Kidney epithelial cell (primary cell): ENCODE measurements around the gene PRRT1B. TPM values are rescaled to one million over a fixed set of nuclear protein-coding genes. Genes with fewer than 3 reads are reported as not detected.

ENCODE experiments used
- DNase-seq: peaks from one replicate; pipeline ENCODE4 v3.0.0-alpha.2; 2010; ENCODE audit warnings: low read depth
- H3K27me3 ChIP-seq: 2 replicates; pipeline ENCODE4 v1.6.0; 2011; ENCODE audit warnings: low read length; ENCODE audit not compliant: control insufficient read depth, insufficient read depth
- H3K36me3 ChIP-seq: 2 replicates; pipeline ENCODE4 v1.5.1; 2011; ENCODE audit warnings: low read length; ENCODE audit not compliant: control insufficient read depth, insufficient read depth
- H3K4me3 ChIP-seq: 2 replicates; pipeline ENCODE4 v1.5.1; 2011; ENCODE audit warnings: low read depth, mild to moderate bottlenecking, control low read depth, low read length
- total RNA-seq: library from RNA; depleted of rRNA; stranded (reverse); fragments of >200 nt; gene quantifications from 2 replicates; pipeline ENCODE4 v1.2.3, GENCODE V29; 2015
- TF ChIP-seq, protein P1 (sequence below): IDR thresholded peaks from 2 replicates; pipeline ENCODE4 v1.5.1; 2011; ENCODE audit warnings: mild to moderate bottlenecking, moderate library complexity, low read length, control low read depth, inconsistent platforms; ENCODE audit not compliant: insufficient read depth, poor library complexity, severe bottlenecking

PRRT1B gene
- total RNA-seq, 1 donor from 2014 or later, result not detected

DNA sequence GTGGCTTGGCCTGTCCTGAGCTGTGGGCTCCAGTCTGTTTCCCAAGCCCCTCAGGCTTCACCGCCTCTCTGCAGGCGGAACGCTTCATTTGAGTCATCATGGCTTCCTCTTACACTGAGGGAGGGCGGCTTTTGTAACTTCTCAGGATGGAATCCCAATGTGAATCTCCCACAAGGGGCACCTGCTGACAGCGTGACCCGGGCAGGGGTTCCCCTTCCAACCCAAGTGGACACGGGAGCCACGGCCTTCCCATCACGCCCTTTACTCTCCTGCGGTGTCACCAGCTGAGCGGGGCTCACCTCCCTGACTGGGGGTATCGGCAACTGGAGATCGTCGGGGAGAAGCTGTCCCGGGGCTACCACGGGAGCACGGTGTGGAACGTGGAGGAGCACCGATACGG lies 26.8 kb upstream of the PRRT1B start:
- TF ChIP-seq, protein P1, sequence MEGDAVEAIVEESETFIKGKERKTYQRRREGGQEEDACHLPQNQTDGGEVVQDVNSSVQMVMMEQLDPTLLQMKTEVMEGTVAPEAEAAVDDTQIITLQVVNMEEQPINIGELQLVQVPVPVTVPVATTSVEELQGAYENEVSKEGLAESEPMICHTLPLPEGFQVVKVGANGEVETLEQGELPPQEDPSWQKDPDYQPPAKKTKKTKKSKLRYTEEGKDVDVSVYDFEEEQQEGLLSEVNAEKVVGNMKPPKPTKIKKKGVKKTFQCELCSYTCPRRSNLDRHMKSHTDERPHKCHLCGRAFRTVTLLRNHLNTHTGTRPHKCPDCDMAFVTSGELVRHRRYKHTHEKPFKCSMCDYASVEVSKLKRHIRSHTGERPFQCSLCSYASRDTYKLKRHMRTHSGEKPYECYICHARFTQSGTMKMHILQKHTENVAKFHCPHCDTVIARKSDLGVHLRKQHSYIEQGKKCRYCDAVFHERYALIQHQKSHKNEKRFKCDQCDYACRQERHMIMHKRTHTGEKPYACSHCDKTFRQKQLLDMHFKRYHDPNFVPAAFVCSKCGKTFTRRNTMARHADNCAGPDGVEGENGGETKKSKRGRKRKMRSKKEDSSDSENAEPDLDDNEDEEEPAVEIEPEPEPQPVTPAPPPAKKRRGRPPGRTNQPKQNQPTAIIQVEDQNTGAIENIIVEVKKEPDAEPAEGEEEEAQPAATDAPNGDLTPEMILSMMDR, result no peak
- H3K27me3 ChIP-seq, result no peaks in the 10 kb centered on the region
- DNase-seq, result no peak
- H3K36me3 ChIP-seq, result peaks cover 9% of the 10 kb centered on the region
- H3K4me3 ChIP-seq, result no peak overlapping the region

GRCh38 chr9:131520503-131520902 lies 24.8 kb upstream of the PRRT1B start:
- DNase-seq, result no peak
- TF ChIP-seq, protein P1, result no peak
- Histone ChIP-seq H3K36me3 (peaks cover 9% of the 10 kb centered on the region), H3K4me3 (no peak overlapping the region), H3K27me3 (no peaks in the 10 kb centered on the region)

GRCh38 chr9:131521203-131521602 lies 24.1 kb upstream of the PRRT1B start:
- TF ChIP-seq, protein P1, result no peak
- no peaks in the 10 kb centered on the region for H3K27me3 ChIP-seq
- DNase-seq, result no peak
- peaks cover 9% of the 10 kb centered on the region for H3K36me3 ChIP-seq
- no peak overlapping the region for H3K4me3 ChIP-seq

DNA sequence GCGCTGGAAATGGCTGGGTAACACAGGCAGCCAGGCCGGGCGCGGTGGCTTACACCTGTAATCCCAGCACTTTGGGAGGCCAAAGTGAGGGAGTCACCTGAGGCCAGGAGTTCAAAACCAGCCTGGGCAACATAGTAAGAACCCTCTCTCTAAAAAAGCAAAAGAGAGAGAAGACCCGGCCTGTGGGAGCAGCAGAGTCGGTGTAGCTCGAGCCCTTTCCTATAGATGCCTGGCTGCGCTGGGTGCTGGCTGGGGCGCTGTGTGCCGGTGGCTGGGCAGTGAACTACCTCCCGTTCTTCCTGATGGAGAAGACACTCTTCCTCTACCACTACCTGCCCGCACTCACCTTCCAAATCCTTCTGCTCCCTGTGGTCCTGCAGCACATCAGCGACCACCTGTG lies 23.5 kb upstream of the PRRT1B start:
- no peak overlapping the region for H3K4me3 ChIP-seq
- no peak for DNase-seq
- H3K27me3 ChIP-seq, result no peaks in the 10 kb centered on the region
- TF ChIP-seq, protein P1, result no peak
- H3K36me3 ChIP-seq, result peaks cover 9% of the 10 kb centered on the region

GRCh38 chr9:131522257-131523085 lies 22.9 kb upstream of the PRRT1B start:
- Histone ChIP-seq H3K36me3 (peaks cover 9% of the 10 kb centered on the region), H3K4me3 (no peak overlapping the region), H3K27me3 (no peaks in the 10 kb centered on the region)
- TF ChIP-seq, protein P1, result no peak
- DNase-seq, result no peak

DNA sequence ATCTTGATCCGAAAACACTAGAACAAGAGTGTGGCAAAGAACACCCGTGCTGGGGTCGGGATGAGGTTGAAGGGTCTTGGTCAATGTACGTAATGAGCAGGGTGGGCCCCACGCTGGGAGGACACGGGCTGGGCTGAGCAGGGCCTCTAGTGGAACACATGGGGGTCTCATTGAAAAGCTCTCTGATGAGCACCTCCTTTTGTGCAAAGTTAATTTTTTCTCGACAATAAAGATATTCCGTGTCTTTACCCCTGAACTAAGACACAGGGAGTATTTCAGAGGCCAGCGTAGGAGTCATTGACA lies 22.3 kb upstream of the PRRT1B start:
- Histone ChIP-seq H3K27me3 (no peaks in the 10 kb centered on the region), H3K36me3 (peaks cover 8% of the 10 kb centered on the region), H3K4me3 (no peak overlapping the region)
- no peak for DNase-seq
- TF ChIP-seq, protein P1, result no peak
